ENCODE results near the gene DNAAF9.

DNAAF9 gene

DNA sequence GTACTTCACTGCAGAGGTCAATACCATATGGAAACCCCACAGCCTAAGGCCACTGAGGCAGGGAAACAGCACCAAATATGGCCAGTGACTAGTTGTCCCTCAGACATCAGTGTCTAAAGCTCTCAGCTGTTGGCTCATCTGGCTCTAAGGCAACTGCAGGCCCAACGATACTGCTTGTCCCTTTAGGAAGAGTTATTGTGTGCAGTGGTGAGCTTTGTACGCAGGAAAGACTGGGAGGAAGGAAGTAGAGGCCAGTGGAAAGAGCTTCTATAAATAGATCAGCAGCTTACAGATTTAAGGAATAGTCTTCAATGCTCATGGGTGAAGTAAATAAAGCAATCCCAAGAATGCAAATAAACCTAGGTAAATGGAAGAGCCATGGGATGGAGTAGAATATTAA, 29.3 kb downstream of the DNAAF9 start:
- DNase-seq (ENCODE audit: low read depth in 2 of 2, low spot score in 1 of 2), result no peak

DNA sequence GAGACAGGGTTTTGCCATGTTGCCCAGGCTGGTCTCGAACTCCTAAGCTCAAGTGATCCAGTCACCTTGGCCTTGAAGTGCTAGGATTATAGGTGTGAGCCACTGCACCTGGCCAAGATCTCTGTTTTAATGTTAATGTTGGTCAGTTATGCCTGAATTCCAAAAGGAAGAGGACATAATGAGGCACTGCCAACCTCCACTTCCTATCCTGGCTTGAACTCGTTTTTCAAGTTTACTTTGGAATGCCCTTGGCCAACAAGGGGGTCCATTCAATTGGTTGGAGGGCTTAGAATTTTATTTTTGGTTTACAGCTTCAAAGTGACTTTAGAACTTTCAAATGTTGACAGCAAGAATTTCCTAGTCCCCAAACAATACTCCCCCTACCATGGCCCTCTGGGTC, 29.8 kb downstream of the DNAAF9 start:
- DNase-seq (ENCODE audit: low read depth in 2 of 2, low spot score in 1 of 2), result no peak

DNA sequence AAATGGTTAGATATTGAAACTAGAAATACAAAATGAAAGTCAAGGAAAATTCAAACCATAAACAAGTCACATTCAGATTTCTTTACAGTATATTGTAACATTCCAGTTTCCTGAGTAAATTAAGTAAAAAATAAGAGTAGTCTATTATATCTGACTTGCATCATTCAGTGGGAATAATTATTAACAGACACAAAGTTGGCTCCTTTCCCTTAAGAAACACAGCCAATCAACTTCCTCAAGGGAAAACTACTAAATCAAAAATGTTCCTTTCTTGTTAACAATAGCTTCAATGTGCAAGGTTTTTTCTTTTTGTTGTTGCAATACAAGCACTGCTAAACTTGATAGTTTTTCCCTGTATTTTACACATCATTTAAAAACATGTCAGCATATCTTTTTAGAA, 33.2 kb downstream of the DNAAF9 start:
- no peak for DNase-seq (ENCODE audit: low read depth in 2 of 2, low spot score in 1 of 2)

DNA sequence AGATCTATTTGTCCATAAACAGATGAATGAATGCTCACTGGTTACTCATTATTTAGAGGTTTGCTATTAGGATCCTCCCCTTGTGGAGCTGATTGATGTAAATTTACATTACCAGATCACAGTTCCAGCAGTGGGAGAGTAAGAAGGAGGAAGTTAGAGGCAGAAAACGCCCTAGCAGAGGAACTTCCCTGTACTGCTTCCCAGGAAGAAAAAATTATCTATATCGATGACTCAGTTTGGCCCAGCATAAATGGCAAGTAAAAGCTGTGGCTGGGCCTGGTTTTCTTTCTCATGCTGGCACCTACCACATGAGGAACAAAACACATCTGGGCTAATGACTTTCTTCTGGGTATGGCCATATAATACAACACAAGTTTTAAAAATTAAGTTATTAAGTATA, 35.7 kb downstream of the DNAAF9 start:
- DNase-seq (ENCODE audit: low read depth in 2 of 2, low spot score in 1 of 2), result no peak

DNA sequence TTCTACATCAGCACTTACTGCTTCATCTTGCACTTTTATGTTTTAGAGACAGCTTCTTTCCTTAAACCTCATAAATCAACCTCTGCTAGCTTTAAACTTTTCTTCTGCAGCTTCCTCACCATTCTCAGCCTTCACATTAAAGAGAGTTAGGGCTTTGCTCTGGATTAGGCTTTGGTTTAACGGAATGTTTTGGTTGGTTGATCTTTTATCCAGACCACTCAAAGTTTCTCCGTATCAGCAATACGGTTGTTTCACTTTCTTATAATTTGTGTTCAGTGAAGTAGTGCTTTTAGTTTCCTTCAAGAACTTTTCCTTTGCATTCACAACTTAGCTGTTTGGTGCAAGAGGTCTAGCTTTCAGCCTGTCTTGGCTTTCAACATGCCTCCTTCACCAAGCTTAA, 40.4 kb downstream of the DNAAF9 start:
- no peak for DNase-seq (ENCODE audit: low read depth in 2 of 2, low spot score in 1 of 2)

DNA sequence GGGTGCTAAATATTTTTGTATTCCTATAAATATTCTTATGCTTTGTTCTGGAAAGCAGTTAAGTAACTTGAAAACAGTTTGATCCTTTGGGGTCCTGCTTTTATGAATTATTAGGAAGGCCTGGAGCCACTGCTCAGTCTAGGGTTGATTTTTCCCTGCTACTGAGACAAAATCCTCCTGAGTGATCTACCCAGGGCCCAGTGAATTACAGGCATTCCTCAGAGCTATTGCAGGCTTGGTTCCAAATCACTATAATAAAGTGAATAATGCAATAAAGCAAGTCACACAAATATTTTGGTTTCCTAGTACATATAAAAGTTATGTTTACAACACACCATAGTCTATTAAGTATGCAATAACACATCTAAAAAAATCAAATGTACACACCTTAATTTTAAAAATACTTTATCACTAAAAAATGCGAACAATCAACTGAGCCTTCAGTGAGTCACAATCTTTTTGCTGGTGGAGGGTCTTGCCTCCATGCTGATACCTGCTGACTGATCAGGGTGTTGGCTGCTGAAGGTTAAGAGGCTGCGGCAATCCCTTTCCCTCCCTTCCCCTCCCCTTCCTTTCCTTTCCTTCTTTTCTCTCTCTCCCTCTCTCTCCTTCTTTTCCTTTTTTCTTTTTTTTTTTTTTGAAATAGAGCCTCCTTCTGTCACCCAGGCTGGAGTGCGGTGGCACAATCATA, 43.0 kb downstream of the DNAAF9 start:
- DNase-seq (ENCODE audit: low read depth in 2 of 2, low spot score in 1 of 2), result no peak

DNA sequence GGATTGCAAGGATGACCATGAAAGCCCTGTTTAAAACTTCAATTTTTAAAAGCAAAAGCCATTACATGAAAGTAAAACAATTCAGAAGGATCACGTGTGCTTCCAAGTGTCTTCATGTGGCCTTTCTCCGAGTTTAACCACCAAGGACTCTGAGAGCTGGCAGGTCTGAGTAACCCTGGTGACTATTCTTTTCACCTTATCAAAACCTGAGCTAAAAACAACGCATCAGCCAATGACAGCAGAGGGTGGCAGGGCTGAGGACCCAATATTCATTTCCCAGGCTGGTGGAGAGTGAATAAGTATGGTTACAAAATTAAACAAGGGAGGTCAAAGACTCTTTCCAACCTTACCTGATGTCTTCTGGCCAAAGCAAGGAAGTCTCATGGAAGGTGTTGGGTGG, 46.7 kb downstream of the DNAAF9 start:
- no peak for DNase-seq (ENCODE audit: low read depth in 2 of 2, low spot score in 1 of 2)

DNA sequence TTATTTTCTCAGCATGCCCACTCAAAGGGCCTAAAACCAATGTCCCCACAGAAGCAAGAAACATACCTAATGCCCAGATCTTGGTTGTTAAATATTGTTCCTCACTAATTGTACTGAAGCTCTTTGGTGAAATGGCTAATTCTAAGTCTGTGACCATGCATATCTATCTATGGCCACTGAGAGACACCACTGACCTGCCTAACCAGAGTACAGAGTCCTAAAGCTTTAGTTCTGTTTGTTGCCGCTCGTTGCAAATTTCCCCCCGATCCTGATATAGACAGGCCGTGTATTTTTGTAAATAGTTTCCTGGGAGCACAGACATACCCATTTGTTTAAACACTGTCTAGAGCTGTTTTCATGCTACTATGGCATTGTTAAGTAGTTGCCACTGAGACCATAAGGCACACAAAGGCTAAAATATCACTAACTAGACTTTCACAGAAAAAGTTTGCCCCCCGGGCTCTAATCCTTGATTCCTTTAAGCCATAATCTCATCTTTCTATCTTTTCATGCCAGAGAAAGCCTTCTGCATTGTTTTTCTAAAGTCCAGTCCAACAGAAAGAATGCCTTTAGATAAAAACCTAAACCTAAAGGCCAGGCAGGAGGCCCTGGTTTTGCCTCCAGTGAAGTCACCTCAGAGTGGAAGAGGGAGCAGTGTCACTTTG, 48.7 kb downstream of the DNAAF9 start:
- no peak for DNase-seq (ENCODE audit: low read depth in 2 of 2, low spot score in 1 of 2)
